ENCODE data around the gene RRP1. TPM values are rescaled to one million over a fixed set of nuclear protein-coding genes. Genes with fewer than 3 reads are reported as not detected.

Gene RRP1
- polyA plus RNA-seq, 2 of the 4 experiments (the other 2 are of a cell fraction) = 15.4 to 29.5 TPM

- no peaks in the 10 kb centered on the region for H3K4me1 ChIP-seq
- H3K4me3 ChIP-seq = no peak overlapping the region
- FAIRE-seq (no peak), ATAC-seq (no peak), DNase-seq (ENCODE audit: low read depth in 1 of 2, low spot score in 1 of 2) (no peak)
- WGBS (ENCODE audit: missing lambda C conversion rate) = 95% methylated on average over 36 of the region's 42 CpGs
- no peak overlapping the region for H3K4me2 ChIP-seq
- ChIA-PET CTCF (interaction anchor here (0.6 to 1.5 kb wide), 3 partner anchors 10 to 194 kb away, joined by 3 to 9 read pairs (median 4); partner anchors contain the start of gene RRP1), POLR2A (no interaction called here)
- no peak overlapping the region for H3K27ac ChIP-seq
- H3K9me3 ChIP-seq = no peaks in the 10 kb centered on the region
- TF ChIP-seq CEBPB (IDR thresholded peaks at IDR 0.05) (no peak), MAZ (IDR thresholded peaks at IDR 0.05; ENCODE audit: borderline replicate concordance, low read depth, low read length) (no peak), FOXS1 (CRISPR knock-in tag; IDR thresholded peaks at IDR 0.05) (no peak), RFX5 (IDR thresholded peaks at IDR 0.05) (no peak), ESRRA (IDR thresholded peaks at IDR 0.05; ENCODE audit: borderline replicate concordance, low read length) (no peak), HOXB13 (CRISPR knock-in tag; IDR thresholded peaks at IDR 0.05; ENCODE audit: low read depth) (no peak), PHF8 (IDR thresholded peaks at IDR 0.05; ENCODE audit: borderline replicate concordance, low read depth) (no peak), CHD2 (IDR thresholded peaks at IDR 0.05; ENCODE audit: low read length, partially characterized antibody) (no peak), HES2 (IDR thresholded peaks at IDR 0.05) (no peak), USF2 (IDR thresholded peaks at IDR 0.05) (no peak), BHLHE40 (IDR thresholded peaks at IDR 0.05; ENCODE audit: low read depth, low read length) (no peak), JUNB (IDR thresholded peaks at IDR 0.05) (no peak), CHD4 (IDR thresholded peaks at IDR 0.05; ENCODE audit: borderline replicate concordance) (no peak), FOSB (CRISPR knock-in tag; IDR thresholded peaks at IDR 0.05) (no peak), GATA3 (IDR thresholded peaks at IDR 0.05; ENCODE audit: borderline replicate concordance) (no peak), HOXA7 (CRISPR knock-in tag; IDR thresholded peaks at IDR 0.05) (no peak), RCOR1 (IDR thresholded peaks at IDR 0.05; ENCODE audit: low read depth, low read length) (no peak)
- TF ChIP-seq, protein P1, sequence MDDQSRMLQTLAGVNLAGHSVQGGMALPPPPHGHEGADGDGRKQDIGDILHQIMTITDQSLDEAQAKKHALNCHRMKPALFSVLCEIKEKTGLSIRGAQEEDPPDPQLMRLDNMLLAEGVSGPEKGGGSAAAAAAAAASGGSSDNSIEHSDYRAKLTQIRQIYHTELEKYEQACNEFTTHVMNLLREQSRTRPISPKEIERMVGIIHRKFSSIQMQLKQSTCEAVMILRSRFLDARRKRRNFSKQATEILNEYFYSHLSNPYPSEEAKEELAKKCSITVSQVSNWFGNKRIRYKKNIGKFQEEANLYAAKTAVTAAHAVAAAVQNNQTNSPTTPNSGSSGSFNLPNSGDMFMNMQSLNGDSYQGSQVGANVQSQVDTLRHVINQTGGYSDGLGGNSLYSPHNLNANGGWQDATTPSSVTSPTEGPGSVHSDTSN (IDR thresholded peaks at IDR 0.05) = no peak
- TF ChIP-seq, protein P2, sequence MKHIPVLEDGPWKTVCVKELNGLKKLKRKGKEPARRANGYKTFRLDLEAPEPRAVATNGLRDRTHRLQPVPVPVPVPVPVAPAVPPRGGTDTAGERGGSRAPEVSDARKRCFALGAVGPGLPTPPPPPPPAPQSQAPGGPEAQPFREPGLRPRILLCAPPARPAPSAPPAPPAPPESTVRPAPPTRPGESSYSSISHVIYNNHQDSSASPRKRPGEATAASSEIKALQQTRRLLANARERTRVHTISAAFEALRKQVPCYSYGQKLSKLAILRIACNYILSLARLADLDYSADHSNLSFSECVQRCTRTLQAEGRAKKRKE (CRISPR knock-in tag; IDR thresholded peaks at IDR 0.05; ENCODE audit: low read depth) = no peak
Measured at GRCh38 chr21:43801006-43801783, 11.8 kb downstream of the RRP1 start.

DNA sequence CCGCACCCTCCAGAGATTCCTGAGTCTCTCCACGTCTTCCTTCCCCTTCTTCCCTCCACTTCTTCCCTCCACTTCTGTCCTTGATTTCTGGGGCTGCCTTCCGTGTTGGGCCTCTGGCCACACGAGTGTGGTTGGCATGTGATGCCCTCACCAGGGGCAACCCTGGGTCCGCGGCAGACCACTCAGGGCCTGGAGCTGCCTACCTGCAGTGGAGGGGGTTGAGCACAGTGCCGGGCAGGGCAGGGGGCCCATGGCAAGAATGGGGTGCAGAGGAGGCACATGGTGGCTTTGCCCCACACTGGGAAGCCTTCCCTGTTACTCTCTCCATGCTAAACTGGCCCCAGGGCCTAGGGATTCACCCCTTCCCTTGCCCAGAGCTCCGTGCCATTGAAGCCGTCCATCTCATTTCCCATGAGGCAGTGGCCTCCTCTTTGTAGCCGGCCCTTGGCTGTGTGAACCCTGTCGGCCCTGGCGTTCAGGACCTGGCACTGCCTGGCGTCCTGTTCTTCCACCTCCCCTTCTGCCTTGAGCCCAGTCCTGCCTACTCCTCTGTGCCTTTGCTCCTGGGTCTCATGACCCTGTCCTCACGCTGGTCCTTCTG is 13.4 kb downstream of the RRP1 start:
- WGBS (ENCODE audit: missing lambda C conversion rate) = 95% methylated on average over 11 of the region's 14 CpGs
- DNase-seq (ENCODE audit: low read depth in 1 of 2, low spot score in 1 of 2) (no peak), FAIRE-seq (no peak), ATAC-seq (no peak)
- no peak for TF ChIP-seq USF2 (IDR thresholded peaks at IDR 0.05)
- TF ChIP-seq SMC3 (IDR thresholded peaks at IDR 0.05) = no peak
- no peak for TF ChIP-seq JUN (IDR thresholded peaks at IDR 0.05)
- TF ChIP-seq KDM5A (IDR thresholded peaks at IDR 0.05) = no peak
- TF ChIP-seq ZSCAN20 (CRISPR knock-in tag; IDR thresholded peaks at IDR 0.05) = no peak
- no peak for TF ChIP-seq NR3C1 (IDR thresholded peaks at IDR 0.05)
- TF ChIP-seq POLR2A (IDR thresholded peaks at IDR 0.05; ENCODE audit: low read length) = no peak
- no peak for TF ChIP-seq BCL3 (IDR thresholded peaks at IDR 0.05)
- TF ChIP-seq ZNF302 (CRISPR knock-in tag; IDR thresholded peaks at IDR 0.05) = no peak
- no peak for TF ChIP-seq PHF8 (IDR thresholded peaks at IDR 0.05; ENCODE audit: borderline replicate concordance, low read depth)
- TF ChIP-seq, protein P3, sequence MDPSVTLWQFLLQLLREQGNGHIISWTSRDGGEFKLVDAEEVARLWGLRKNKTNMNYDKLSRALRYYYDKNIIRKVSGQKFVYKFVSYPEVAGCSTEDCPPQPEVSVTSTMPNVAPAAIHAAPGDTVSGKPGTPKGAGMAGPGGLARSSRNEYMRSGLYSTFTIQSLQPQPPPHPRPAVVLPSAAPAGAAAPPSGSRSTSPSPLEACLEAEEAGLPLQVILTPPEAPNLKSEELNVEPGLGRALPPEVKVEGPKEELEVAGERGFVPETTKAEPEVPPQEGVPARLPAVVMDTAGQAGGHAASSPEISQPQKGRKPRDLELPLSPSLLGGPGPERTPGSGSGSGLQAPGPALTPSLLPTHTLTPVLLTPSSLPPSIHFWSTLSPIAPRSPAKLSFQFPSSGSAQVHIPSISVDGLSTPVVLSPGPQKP (IDR thresholded peaks at IDR 0.05; ENCODE audit: low read depth, low read length) = no peak
- TF ChIP-seq, protein P2 (CRISPR knock-in tag; IDR thresholded peaks at IDR 0.05; ENCODE audit: low read depth) = no peak
- no peak for TF ChIP-seq CHD2 (IDR thresholded peaks at IDR 0.05; ENCODE audit: low read length, partially characterized antibody)
- no peak for TF ChIP-seq SREBF2 (IDR thresholded peaks at IDR 0.05)
- no peak for TF ChIP-seq HES2 (IDR thresholded peaks at IDR 0.05)
- ChIA-PET CTCF (no interaction called here), POLR2A (no interaction called here)
- no peak overlapping the region for H3K27ac ChIP-seq
- H3K9me3 ChIP-seq = no peaks in the 10 kb centered on the region
- H3K4me3 ChIP-seq = no peak overlapping the region
- H3K4me2 ChIP-seq = no peak overlapping the region
- no peaks in the 10 kb centered on the region for H3K4me1 ChIP-seq
